Neuronal stem cell (in vitro differentiated cells): ENCODE results near the gene CHN1.

Source experiments
- DNase-seq: peaks from one replicate; pipeline ENCODE4 v3.0.0-alpha.2; 2013; ENCODE audit warnings: low spot score
- H2AFZ ChIP-seq: one replicate; pipeline ENCODE4 v1.6.1; 2013; ENCODE audit warnings: mild to moderate bottlenecking, low read length, inconsistent platforms
- H2AK5ac ChIP-seq: 2 replicates; pipeline ENCODE4 v1.6.1; 2013; ENCODE audit warnings: low read depth, mild to moderate bottlenecking, inconsistent platforms, low read length, moderate library complexity, mixed read lengths
- H2BK120ac ChIP-seq: 2 replicates; pipeline ENCODE4 v1.6.1; 2013; ENCODE audit warnings: low read depth, mild to moderate bottlenecking, inconsistent platforms, low read length, moderate library complexity, mixed read lengths
- H2BK12ac ChIP-seq: one replicate; pipeline ENCODE4 v1.6.1; 2013; ENCODE audit warnings: low read length, inconsistent platforms
- H2BK15ac ChIP-seq: 2 replicates; pipeline ENCODE4 v1.6.1; 2013; ENCODE audit warnings: mild to moderate bottlenecking, low read length, inconsistent platforms, mixed read lengths
- H2BK5ac ChIP-seq: one replicate; pipeline ENCODE4 v1.6.1; 2013; ENCODE audit warnings: inconsistent platforms, mild to moderate bottlenecking, low read length, moderate library complexity
- H3K14ac ChIP-seq: one replicate; pipeline ENCODE4 v1.6.1; 2013; ENCODE audit warnings: low read length, inconsistent platforms
- H3K18ac ChIP-seq: 2 replicates; pipeline ENCODE4 v1.6.1; 2013; ENCODE audit warnings: low read length, inconsistent platforms
- H3K23ac ChIP-seq: 2 replicates; pipeline ENCODE4 v1.6.1; 2013; ENCODE audit warnings: low read depth, mild to moderate bottlenecking, mixed read lengths, low read length, inconsistent platforms; ENCODE audit not compliant: poor library complexity
- H3K27ac ChIP-seq: replicated peaks from 3 replicates; pipeline ENCODE4 v1.5.1; 2013; ENCODE audit warnings: low read length, inconsistent platforms
- H3K27me3 ChIP-seq, 3 experiments: 2 replicates each; pipeline ENCODE4 v1.6.1; 2013; ENCODE audit warnings: low read length in 3 of 3, mild to moderate bottlenecking in 2 of 3, inconsistent platforms in 1 of 3, low read depth in 1 of 3, mixed read lengths in 1 of 3, moderate library complexity in 1 of 3; ENCODE audit not compliant: control insufficient read depth in 3 of 3, insufficient read depth in 3 of 3
- H3K36me3 ChIP-seq, 2 donors: replicated peaks in 1 of 2; 2 replicates each; pipeline ENCODE4 v1.6.1; 2013; ENCODE audit warnings: low read length in 2 of 2; ENCODE audit not compliant: control insufficient read depth in 2 of 2, insufficient read depth in 2 of 2
- H3K4ac ChIP-seq: 2 replicates; pipeline ENCODE4 v1.6.1; 2013; ENCODE audit warnings: inconsistent platforms, mild to moderate bottlenecking, low read length, moderate library complexity
- H3K4me1 ChIP-seq, 2 donors: 1 replicate in 1 of 2; 2 replicates in 1 of 2; pipeline ENCODE4 v1.6.1; 2013; ENCODE audit warnings: low read length in 2 of 2, low read depth in 1 of 2; ENCODE audit not compliant: control insufficient read depth in 2 of 2, insufficient read depth in 1 of 2
- H3K4me2 ChIP-seq: one replicate; pipeline ENCODE4 v1.6.1; 2013; ENCODE audit warnings: mild to moderate bottlenecking, low read length, inconsistent platforms; ENCODE audit not compliant: insufficient read depth, poor library complexity, severe bottlenecking
- H3K4me3 ChIP-seq, 2 donors: 2 replicates each; pipeline ENCODE4 v1.5.1; 2013; ENCODE audit warnings: low read length in 2 of 2, mild to moderate bottlenecking in 2 of 2, inconsistent platforms in 1 of 2, moderate library complexity in 1 of 2
- H3K79me1 ChIP-seq: one replicate; pipeline ENCODE4 v1.6.1; 2013; ENCODE audit warnings: low read depth, mild to moderate bottlenecking, inconsistent platforms, low read length, moderate library complexity
- H3K9ac ChIP-seq: one replicate; pipeline ENCODE4 v1.6.1; 2013; ENCODE audit warnings: mild to moderate bottlenecking, low read depth, low read length, inconsistent platforms; ENCODE audit not compliant: poor library complexity
- H3K9me3 ChIP-seq, 2 donors: replicated peaks in 1 of 2; 2 replicates each; pipeline versions ENCODE3 to v1.6.1; 2013; ENCODE audit warnings: low read length in 2 of 2, mild to moderate bottlenecking in 2 of 2, inconsistent platforms in 1 of 2, low read depth in 1 of 2, mixed read lengths in 1 of 2, moderate library complexity in 1 of 2; ENCODE audit not compliant: control insufficient read depth in 2 of 2, insufficient read depth in 1 of 2
- H4K8ac ChIP-seq: one replicate; pipeline ENCODE4 v1.6.1; 2013; ENCODE audit warnings: low read depth, mild to moderate bottlenecking, inconsistent platforms, low read length, moderate library complexity
- H4K91ac ChIP-seq: one replicate; pipeline ENCODE4 v1.6.1; 2013; ENCODE audit warnings: low read length, low read depth, mild to moderate bottlenecking, inconsistent platforms; ENCODE audit not compliant: poor library complexity
- WGBS, 2 donors: extraction: QIAGEN DNeasy Blood & Tissue Kit; methylation state at CpG; one replicate each; pipeline ENCODE4 v1.1.7; 2013; ENCODE audit warnings: missing lambda C conversion rate in 2 of 2, mixed read lengths in 1 of 2; ENCODE audit not compliant: insufficient read length in 2 of 2, insufficient replicate concordance in 1 of 2; ENCODE audit errors: extremely low coverage in 2 of 2; 5-methylcytosine and 5-hydroxymethylcytosine counted together

Gene CHN1

DNA sequence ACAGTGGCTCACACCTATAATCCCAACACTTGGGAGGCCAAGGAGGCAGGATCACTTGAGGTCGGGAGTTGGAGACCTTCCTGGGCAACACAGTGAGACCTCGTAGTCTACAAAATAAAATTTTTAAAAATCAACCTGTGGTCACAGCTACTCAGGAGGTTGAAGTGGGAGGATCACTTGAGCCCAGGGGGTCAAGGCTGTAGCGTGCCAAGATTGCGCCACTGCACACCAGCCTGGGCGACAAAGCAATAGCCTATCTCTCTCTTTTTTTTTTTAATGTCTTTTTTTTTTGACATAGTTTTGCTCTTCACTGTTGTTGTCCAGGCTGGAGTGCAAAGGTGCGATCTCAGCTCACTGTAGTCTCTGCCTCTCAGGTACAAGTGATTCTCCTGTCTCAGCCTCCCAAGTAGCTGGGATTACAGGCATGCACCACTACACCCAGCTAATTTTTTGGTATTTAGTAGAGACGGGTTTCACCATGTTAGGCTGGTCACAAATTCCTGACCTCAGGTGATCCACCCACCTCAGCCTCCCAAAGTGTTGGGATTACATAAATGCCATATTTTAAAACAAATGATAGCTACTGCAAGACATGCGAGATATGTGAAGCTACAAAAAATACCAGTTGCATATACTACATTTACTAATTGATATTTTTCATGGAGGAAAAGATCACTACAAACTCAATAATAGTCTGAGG lies 55.0 kb downstream of the CHN1 start:
- WGBS, 2 donors: no CpG with 5 or more reads among the region's 8 CpGs
- DNase-seq: no peak
- Histone ChIP-seq H3K27me3 (no peaks in the 10 kb centered on the region), H3K14ac (no peak overlapping the region), H4K91ac (no peak overlapping the region), H3K4ac (no peak overlapping the region), H2BK5ac (no peak overlapping the region), H3K4me2 (no peak overlapping the region), H3K4me3 (no peak overlapping the region), H4K8ac (no peak overlapping the region), H3K4me1 (peaks cover 0 to 3% of the 10 kb centered on the region in 2 donors), H3K9ac (no peak overlapping the region), H3K18ac (no peak overlapping the region), H2AK5ac (no peak overlapping the region), H2BK120ac (no peak overlapping the region), H3K9me3 (peaks cover 0 to 18% of the 10 kb centered on the region in 2 donors), H3K27ac (no peak overlapping the region), H3K79me1 (no peaks in the 10 kb centered on the region), H2BK12ac (no peak overlapping the region), H2AFZ (no peak overlapping the region), H3K36me3 (peaks cover 0 to 58% of the 10 kb centered on the region in 2 donors), H2BK15ac (no peak overlapping the region), H3K23ac (no peak overlapping the region)

- Histone ChIP-seq H3K36me3 (peaks cover 2 to 87% of the 10 kb centered on the region in 2 donors), H2BK15ac (no peak overlapping the region), H3K27ac (no peak overlapping the region), H3K4me2 (no peak overlapping the region), H3K4me3 (no peak overlapping the region), H2BK120ac (no peak overlapping the region), H3K4ac (no peak overlapping the region), H2AFZ (no peak overlapping the region), H3K79me1 (no peaks in the 10 kb centered on the region), H3K18ac (no peak overlapping the region), H3K27me3 (no peaks in the 10 kb centered on the region), H3K9me3 (peaks cover 0 to 11% of the 10 kb centered on the region in 2 donors), H2AK5ac (no peak overlapping the region), H3K4me1 (no peaks in the 10 kb centered on the region), H3K14ac (no peak overlapping the region), H3K23ac (no peak overlapping the region), H2BK5ac (no peak overlapping the region), H3K9ac (no peak overlapping the region), H4K91ac (no peak overlapping the region), H4K8ac (no peak overlapping the region), H2BK12ac (no peak overlapping the region)
- WGBS, 2 donors: no CpG with 5 or more reads among the region's 3 CpGs
- DNase-seq: no peak
These were observed 59.5 kb downstream of the CHN1 start for GRCh38 chr2:174945601-174946260.

DNA sequence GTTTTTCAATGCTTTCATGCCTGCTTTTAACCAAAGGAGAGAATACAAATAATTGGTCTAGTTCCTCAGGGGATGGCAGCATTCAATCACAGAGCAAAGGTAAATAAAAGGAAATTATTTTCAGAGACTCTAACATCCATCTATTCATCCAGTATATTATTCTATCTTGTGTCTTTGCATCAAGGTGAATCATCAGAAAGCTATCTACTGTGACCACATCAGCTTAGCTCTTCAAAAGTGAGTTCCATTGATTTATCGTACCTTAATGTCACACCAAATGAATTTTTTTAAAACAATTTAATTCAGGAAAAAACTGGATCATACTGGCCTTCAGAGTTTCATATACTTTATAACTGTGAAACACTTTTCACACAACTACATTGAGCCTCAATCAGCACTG lies 66.1 kb downstream of the CHN1 start:
- H3K27ac ChIP-seq: no peak overlapping the region

DNA sequence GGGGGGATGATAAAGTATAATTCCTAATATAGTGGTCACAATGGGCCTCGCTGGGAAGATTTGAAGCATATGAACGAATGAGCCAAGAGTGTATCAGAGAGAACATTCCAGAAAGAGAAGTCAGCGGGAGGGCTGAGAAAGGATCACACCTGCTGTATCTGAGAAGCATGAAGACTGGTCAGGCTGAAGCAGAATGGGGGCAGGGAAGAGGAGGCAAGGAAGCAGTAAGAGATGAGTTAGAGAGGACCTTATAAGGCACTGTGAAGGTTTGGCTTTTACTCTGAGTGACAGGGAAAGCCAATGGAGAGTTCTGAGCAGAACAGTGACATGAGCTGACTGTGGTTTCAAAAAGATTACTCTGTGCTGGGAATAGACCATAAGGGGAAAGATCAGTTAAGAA lies 73.5 kb downstream of the CHN1 start:
- Histone ChIP-seq H3K18ac (no peak overlapping the region), H3K9me3 (peaks cover 10 to 66% of the 10 kb centered on the region in 2 donors), H4K8ac (no peak overlapping the region), H2AK5ac (no peak overlapping the region), H3K27ac (no peak overlapping the region), H3K4me1 (no peaks in the 10 kb centered on the region), H3K23ac (no peak overlapping the region), H2AFZ (no peak overlapping the region), H3K27me3 (no peaks in the 10 kb centered on the region), H2BK5ac (no peak overlapping the region), H3K9ac (no peak overlapping the region), H4K91ac (no peak overlapping the region), H3K4me2 (no peak overlapping the region), H3K14ac (no peak overlapping the region), H3K4ac (no peak overlapping the region), H3K4me3 (no peak overlapping the region), H2BK12ac (no peak overlapping the region), H2BK15ac (no peak overlapping the region), H3K79me1 (no peaks in the 10 kb centered on the region), H3K36me3 (peaks cover 4 to 94% of the 10 kb centered on the region in 2 donors), H2BK120ac (no peak overlapping the region)
- no CpG with 5 or more reads among the region's 3 CpGs for WGBS, 2 donors
- no peak for DNase-seq

More for the DNA sequence above, 66.1 kb downstream of the CHN1 start:
- Histone ChIP-seq H3K23ac (no peak overlapping the region), H3K27me3 (no peaks in the 10 kb centered on the region), H2BK5ac (no peak overlapping the region), H2AFZ (no peak overlapping the region), H2BK120ac (no peak overlapping the region), H3K4me2 (no peak overlapping the region), H2AK5ac (no peak overlapping the region), H2BK12ac (no peak overlapping the region), H3K36me3 (peaks cover 4 to 96% of the 10 kb centered on the region in 2 donors), H3K4me3 (no peak overlapping the region), H4K8ac (no peak overlapping the region), H3K79me1 (no peaks in the 10 kb centered on the region), H3K4ac (no peak overlapping the region), H3K14ac (no peak overlapping the region), H2BK15ac (no peak overlapping the region), H3K18ac (no peak overlapping the region), H4K91ac (no peak overlapping the region), H3K4me1 (no peaks in the 10 kb centered on the region), H3K9ac (no peak overlapping the region), H3K9me3 (peaks cover 6 to 49% of the 10 kb centered on the region in 2 donors)
- no peak for DNase-seq
- WGBS, 2 donors: no CpG with 5 or more reads among the region's 1 CpG
